HG02588 (cell line): ENCODE measurements around the gene ATP9B.
"Not testable (repeated sequence)": the region's sequence is repeated elsewhere in the genome, so short reads cannot be mapped to it uniquely, and the experiment has no call there.

Experiments used
- ATAC-seq: cut with Tn5 transposase; IDR thresholded peaks from one replicate; pipeline ENCODE4 v1.9.1; 2021; ENCODE audit warnings: mild to moderate bottlenecking, moderate library complexity; ENCODE audit not compliant: unreplicated experiment

The ATP9B gene

GRCh38 chr18:79135924-79136323 lies 66.7 kb downstream of the ATP9B start:
- no peak for ATAC-seq

GRCh38 chr18:79136742-79137141 lies 67.5 kb downstream of the ATP9B start:
- no peak for ATAC-seq

GRCh38 chr18:79139206-79139605 lies 70.0 kb downstream of the ATP9B start:
- ATAC-seq: no peak

GRCh38 chr18:79147014-79147413 lies 77.8 kb downstream of the ATP9B start:
- no peak for ATAC-seq

GRCh38 chr18:79151191-79151590 lies 82.0 kb downstream of the ATP9B start:
- no peak for ATAC-seq

- no peak for ATAC-seq
These were observed 87.1 kb downstream of the ATP9B start for GRCh38 chr18:79156327-79156726.

- no peak for ATAC-seq
These were observed 95.5 kb downstream of the ATP9B start for GRCh38 chr18:79164706-79165105.

GRCh38 chr18:79166702-79167101 lies 97.5 kb downstream of the ATP9B start:
- ATAC-seq: no peak

- no peak for ATAC-seq
These were observed 98.5 kb downstream of the ATP9B start for GRCh38 chr18:79167526-79168190.

- ATAC-seq: no peak
These were observed 100.9 kb downstream of the ATP9B start for GRCh38 chr18:79169958-79170555.

- not testable (repeated sequence) for ATAC-seq
These were observed 103.1 kb downstream of the ATP9B start for GRCh38 chr18:79172331-79172730.

- ATAC-seq: no peak
These were observed 104.5 kb downstream of the ATP9B start for GRCh38 chr18:79173742-79174141.

GRCh38 chr18:79178113-79178531 lies 108.9 kb downstream of the ATP9B start:
- ATAC-seq: no peak

GRCh38 chr18:79182047-79182713 lies 113.0 kb downstream of the ATP9B start:
- ATAC-seq: no peak

GRCh38 chr18:79185648-79186047 lies 116.5 kb downstream of the ATP9B start:
- no peak for ATAC-seq

GRCh38 chr18:79186649-79187048 lies 117.5 kb downstream of the ATP9B start:
- no peak for ATAC-seq

GRCh38 chr18:79187532-79188277 lies 118.5 kb downstream of the ATP9B start:
- ATAC-seq: no peak

GRCh38 chr18:79191418-79191817 lies 122.2 kb downstream of the ATP9B start:
- no peak for ATAC-seq

GRCh38 chr18:79191956-79192355 lies 122.8 kb downstream of the ATP9B start:
- no peak for ATAC-seq

GRCh38 chr18:79193826-79194225 lies 124.6 kb downstream of the ATP9B start:
- ATAC-seq: no peak
